Measurements from ENCODE around the gene TMEM176A.
A peak's percentile ranks its signal among the peaks of the same experiment; 100 is the strongest.
"Not testable (repeated sequence)": the region's sequence is repeated elsewhere in the genome, so short reads cannot be mapped to it uniquely, and the experiment has no call there.

Gene TMEM176A, protein sequence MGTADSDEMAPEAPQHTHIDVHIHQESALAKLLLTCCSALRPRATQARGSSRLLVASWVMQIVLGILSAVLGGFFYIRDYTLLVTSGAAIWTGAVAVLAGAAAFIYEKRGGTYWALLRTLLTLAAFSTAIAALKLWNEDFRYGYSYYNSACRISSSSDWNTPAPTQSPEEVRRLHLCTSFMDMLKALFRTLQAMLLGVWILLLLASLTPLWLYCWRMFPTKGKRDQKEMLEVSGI
- total RNA-seq = 0.36 to 9.8 (median 1.1) reads per million in 17 experiments

DNA sequence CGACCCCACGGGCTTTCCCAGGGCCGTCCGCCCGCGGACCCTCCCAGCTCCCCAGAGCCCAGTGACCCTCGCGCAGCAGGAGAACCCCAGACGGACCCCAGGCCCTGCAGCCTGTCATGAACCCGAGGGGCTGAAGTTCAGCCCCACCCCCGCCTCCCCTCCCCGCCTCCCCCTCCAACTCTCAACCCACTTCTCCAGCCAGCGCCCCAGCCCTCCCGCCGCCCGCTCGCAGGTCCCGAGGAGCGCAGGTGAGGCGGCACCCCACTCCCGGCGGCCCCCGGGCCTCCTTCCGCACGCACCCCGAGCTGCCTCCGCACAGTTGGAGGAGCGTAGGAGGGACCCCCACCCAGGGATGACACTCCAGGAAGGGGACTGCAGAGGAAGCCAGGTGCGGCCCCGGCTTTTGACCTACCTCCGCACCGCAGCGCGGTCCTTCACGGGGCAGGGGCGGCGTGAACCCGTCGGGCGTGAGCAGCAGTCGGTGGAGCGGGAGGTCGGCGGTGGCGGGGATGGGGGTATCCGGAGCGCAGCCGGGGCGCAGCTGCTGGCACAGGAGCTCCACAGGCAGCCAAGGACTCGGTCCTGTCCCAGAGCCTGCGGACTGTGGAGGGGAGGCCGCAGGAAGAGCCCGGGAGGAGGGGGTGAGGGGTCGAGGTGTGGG, at the start of gene TMEM176A:
Gene TMEM176A, plus strand, starts transcription at position 189 of the 661 bp plus-strand sequence. CDS start 782 bp downstream, outside the sequence.
- DNase-seq = no peak

DNA sequence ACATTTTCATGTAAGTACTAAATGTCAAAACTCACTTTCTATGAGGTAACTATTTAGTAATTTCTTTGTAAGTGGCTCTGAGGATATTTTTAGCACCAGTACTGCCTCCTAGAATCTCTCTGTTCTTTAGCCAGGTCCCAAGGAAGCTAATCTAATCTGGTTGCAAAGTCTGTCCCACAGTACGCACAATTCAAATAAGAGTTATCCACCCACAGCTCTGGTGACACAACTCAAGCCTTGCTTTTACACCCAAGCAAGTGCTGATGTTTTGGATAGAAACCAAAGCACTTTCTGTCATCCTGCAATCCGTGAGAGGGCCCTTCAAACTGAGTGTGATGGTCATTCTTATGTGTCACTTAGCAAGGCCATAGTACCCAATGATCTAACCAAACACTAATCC, 48.9 kb upstream of the TMEM176A start:
- DNase-seq = no peak

DNA sequence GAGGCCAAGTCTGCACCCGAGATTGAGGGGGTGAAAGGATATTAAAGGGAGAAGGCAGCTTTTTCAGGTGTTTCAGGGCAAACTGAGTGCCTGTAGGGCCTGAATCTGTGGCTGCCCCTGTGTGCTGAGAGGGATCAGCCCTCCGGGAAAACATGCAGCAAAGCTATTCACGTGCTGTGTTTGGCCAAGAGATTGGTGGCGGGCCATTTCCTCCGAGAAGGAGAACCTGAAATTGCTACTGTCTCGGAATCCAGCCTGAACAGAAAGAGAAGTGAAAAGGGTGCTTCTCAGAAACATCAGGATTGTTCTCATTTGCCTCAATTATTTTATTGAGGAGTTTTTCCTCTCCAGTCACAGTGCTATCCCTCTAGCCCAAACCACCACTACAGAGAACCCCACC, 47.3 kb upstream of the TMEM176A start:
- DNase-seq = peak; percentile 41 to 80 (median 70)

DNA sequence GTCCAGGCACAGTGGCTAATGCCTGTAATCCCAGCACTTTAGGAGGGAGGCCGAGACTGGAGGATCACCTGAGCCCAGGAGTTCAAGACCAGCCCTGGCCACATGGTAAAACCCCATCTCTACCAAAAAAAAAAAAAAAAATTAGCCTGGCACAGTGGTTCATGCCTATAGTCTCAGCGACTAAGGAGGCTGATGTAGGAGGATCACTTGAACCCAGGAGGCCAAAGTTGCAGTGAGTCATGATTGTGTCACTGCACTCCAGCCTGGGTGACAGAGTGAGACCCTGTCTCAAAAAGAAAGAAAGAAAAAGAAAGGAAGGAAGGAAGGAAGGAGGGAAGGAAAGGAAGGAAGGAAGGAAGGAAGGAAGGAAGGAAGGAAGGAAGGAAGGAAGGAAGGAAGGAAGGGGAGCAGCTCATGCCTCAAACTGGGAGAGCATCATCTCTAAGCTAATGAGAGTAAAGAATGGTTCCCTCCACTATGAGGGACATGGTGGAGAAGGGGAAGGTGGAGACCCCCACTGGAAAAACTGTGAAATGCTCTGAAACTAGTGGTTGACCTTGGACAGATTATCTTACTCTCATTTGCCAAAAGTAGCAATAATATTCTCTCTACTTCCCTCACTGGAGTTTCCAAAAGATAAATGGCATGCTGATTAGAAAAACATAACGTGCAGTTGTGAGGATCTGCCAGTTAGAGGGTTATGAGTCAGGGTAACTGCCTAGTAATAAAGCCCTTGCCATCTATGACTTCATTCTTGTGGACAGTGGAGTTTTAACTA, 46.6 kb upstream of the TMEM176A start:
- DNase-seq = peak; percentile 29 to 63 (median 48)

DNA sequence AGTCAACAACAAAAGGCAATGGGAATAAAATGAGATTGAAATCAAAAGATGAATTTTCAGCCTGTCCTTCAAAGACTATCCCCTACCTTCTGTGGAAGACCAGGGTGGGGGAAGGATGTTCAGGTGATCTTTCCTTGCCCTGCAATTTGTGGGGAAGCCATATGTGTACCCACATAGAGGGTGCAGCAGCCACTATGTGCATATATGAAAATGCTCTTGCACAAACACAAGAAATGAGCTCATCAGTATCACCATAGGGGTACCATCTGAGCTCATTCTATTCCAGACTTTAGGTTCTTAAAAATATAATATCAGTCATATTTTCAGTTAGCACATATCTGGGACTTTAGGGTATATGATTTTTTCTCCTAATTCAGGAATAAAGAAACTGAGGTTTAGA, 45.6 kb upstream of the TMEM176A start:
- peak in 1 of 4 experiments; percentile 25 for DNase-seq

DNA sequence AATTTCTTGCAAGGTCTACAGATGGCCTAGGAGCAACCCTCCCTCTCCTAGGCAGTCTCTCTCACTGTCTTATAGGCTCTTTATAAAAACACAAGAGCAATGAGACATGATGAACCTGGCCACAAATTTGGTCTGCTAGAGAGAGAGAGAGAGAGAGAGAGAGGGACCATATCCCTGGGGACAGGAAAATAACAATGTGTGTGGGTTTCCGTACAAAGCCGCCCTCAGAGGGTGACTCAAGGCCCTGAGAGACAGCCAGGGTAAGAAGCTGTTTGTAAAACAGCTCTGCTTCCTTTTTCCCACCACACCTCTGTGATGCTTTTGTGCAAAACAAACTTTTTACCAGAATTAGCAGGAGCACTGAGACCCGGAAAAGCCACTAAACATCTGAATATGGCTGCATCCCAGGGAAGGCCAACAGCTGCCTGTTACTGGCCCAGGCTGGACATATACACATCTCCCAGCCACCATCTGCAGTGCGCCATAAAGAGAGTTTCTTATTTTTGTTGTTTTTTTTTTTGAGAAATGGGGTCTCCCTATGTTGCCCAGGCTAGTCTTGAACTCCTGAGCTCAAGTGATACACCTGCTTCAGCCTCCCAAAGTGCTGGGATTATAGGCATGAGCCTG, 45.0 kb upstream of the TMEM176A start:
- DNase-seq = peak; percentile 53 to 79 (median 78)

DNA sequence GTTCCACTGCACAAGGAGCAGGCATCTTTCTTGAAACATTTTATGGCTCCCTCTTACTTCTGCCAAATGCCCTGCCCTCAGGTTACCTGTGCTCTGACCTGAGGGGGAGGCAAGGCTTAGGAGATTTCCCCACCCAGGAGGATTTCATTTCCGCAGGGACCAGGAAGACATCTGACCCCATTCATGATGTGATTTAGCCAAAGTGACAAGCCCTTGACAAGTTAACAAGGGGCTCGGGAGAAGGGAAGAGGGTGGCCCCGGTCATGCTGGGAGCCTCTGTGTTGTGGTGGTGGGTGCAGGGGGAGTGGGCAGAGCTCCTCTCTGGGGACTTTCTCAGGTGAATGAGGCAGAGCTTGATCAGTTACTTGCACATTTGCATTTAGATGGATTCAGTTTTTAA, 44.4 kb upstream of the TMEM176A start:
- DNase-seq = no peak

DNA sequence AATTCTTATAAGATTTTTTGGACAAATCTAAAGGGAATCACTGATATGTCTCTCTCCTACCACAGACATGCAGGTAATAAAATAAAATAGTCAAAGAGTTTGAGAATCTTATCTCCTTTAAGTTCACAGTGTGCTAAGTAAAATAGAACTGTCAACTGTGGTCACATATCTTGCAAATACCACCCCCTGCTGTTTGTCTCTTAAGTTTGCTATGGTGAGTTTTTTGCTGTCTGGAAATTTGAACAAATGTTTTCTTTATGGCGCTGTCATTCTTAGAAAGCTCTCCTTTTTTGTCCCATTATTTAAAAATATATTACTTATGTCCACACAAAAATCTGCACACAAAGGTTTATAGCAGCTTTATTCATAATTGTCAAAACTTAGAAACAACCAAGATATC, 43.7 kb upstream of the TMEM176A start:
- peak; percentile 53 to 80 (median 58) for DNase-seq

DNA sequence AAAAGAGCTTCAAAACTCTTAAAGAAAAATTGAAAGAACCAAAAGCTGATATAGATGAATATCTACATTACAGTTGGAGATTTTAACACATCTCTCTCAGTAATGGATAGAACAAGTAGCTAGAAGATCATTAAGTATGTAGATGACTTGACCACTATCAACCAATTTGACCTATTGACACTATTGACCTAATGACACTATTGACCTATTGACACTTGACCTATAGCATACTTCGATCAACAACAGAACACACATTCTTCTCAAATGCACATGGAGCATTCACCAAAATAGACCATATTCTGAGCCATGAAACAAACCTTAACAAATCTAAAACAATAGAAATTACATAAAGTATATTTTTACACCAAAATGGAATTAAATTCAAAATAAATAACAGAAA, 41.1 kb upstream of the TMEM176A start:
- no peak for DNase-seq

DNA sequence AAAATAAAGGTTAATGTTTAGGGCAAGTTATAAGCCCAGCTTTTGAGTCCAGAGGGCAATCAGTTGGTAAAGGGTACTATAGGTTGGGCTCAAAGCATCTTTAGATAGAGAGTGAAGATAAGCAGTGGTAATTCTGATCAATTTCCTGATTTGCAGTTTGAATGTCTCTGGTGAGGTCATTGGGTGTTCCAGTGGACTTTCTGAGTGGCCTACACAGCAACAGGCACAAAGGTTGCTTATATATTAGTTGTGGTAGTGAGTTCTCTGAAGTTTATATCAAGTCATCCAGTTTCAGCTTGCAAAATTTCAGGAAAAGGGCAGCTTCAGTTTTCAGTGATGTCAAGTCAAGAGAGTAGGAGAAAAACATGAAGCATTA, 34.2 kb upstream of the TMEM176A start:
- DNase-seq = no peak

DNA sequence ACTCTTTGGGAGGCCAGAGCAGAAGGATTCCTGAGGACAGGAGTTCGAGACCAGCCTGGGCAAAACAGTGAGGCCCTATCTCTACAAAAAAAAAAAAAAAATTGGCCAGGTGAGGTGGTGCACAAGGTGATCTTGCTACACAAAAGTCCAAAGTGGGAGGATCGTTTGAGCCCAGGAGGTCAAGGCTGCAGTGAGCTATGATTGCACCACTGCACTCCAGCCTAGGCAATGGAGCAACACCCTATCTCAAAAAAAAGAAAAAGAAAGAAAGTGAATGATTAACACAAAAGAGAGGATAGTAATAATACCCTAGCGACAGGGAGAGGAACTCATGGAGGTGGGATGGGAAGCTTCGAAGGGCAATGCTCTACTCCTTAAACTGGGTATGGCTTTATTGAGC, 30.8 kb upstream of the TMEM176A start:
- DNase-seq = no peak

DNA sequence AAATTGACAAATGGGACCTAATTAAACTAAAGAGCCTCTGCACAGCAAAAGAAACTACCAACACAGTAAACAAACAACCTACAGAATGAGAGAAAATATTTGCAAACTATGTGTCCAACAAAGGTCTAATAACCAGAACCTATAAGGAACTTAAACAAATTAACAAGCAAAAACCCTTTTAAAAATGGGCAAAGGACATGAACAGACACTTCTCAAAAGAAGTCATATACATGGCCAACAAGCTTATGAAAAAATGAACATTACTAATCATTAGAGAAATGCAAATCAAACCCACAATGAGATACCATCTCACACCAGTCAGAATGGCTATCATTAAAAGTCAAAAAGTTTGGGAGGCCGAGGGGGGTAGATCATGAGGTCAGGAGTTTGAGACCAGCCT, 26.4 kb upstream of the TMEM176A start:
- DNase-seq = not testable (repeated sequence)

DNA sequence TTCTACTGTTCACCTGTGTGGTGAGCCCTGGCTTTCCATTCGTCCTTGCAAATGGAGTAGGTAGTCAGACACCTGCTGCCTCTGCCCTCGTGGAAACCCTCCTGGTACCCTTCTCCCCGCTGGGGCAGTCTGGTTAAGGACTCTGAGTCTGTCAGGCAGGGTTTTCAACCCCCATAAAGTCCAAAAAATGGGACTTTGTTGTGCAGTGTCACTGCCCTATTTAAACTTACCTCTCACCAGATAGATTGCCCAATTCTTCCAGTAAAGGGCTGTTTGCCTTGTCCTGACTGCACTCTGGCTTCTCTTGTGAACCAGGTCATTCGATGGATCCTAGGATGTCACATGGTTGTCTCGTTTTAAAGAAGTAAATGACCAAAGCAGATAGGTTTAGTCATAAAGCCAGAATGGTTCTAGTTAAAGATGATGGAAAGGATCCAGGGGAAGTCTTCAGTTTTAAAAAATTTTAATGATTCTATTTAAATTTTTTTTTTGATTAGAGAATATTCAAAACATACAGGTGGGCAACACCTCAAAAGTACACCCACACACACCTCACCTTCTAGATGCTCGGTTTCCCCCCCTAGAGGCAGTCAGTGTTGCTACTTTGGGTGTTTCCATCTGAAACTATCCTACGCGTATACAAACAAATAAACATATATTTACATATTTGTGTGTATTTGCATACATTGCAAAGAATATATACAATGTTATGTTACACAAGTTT, 22.4 kb upstream of the TMEM176A start:
- no peak for DNase-seq

DNA sequence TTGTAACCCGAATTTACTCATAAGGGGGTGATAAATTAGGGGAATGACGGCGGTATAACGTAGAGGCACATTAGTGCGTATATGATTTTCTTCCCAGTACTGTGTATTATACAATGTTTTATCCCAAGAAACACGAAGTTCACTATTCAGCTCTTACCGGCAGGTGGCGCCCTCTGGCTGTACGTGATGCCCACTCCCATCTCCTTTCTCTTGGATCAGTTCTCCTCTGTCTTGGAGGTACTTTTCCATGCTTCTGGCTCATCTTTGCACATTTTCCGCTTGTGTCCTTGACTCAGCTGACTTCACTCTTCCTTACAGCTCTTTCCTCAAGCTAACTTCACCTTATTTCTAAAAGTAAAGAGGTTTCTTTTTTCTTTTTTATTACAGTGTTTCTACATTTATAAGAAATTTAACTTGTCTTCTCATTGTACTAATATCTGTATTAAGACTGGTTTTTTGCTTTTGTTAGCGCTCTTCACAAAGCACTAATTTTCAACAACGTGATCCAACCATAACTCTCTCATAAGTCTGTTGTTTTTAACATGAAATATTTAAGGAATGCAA, 21.7 kb upstream of the TMEM176A start:
- DNase-seq = peak; percentile 84 to 94 (median 92)

DNA sequence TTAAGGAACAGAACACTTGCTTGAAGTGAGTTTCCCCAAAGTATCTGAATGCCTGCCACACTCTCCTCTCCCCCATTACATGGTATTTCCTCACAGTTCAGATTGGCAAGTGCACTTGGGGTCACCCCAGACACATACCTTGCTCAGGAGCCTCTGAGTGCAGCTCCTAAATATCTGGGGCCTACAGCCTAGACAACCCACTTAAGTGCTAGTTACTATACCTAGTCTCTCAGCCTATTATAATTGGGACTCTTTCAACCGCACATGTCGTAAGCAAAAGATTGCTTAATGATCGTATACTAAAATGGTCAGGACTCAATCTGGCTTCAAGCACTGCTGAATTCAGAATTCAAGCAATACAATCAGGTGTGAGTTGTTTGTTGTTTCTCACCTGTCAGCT, 20.3 kb upstream of the TMEM176A start:
- DNase-seq = peak in 2 of 4 experiments; percentile 24 to 39

DNA sequence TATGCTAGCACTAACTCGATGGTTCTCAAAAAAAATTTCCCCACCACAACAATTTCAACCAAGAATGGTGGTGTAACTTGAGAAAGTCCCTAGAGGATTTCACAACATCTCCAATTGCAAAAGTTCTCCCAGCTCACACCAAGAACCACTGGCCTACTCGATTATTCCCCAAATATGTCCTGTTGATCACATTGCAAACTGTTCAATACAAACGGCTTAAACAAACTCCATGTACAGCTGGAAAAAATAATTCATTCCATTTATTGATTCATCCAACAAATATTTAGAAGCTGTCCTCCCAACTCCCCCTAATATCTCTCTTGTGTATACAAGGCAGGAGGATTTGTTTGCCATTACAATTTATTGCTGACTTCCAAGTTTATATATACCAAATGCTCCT, 19.5 kb upstream of the TMEM176A start:
- DNase-seq = peak; percentile 60 to 87 (median 72)

DNA sequence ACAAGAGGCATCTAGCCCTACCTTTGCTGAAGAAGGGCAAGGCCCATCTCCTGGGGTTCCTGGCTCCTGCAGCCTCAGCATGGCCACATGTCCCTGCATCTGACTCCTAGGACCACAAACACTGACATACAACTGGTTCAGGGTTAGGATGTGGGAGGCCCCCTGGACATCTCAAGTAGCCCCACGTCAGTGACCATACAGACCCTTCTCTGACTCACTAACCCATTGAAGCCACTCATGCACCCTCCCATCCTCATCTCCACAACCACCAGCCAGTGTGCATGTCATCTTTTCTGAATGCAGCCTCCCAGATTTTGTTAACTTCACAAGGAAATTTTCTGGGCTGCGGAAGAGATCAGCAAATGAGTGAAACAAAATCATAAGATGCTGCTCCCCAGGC, 18.6 kb upstream of the TMEM176A start:
- DNase-seq = no peak

DNA sequence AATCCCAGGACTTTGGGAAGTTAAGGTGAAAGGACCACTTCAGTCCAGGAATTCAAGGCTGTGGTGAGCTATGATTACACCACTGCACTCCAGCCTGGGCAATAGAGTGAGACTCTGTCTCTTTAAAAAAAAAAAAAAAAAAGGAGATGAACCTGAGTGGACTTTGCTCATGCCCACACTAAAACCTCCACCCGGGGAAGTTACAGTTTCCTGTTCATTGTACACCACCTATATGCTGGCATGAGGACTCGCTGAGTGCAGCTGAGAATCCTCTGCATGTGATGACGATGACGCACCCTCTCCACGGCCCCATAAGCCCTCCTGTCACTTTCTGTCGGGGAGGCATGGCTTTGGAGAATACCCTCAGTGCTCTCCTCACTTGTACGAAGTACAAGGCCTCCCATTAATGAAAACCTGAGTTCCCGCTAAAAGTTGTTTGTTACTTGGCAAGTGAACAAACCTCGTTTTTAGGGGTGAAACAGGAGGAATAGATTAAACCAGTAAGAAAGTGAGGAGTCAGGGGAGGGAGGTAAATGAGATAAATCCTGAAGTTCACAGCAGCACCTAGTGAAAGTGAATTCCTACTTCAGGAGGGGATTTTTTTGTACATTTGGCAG, 16.3 kb upstream of the TMEM176A start:
- DNase-seq = peak; percentile 73 to 88 (median 86)

DNA sequence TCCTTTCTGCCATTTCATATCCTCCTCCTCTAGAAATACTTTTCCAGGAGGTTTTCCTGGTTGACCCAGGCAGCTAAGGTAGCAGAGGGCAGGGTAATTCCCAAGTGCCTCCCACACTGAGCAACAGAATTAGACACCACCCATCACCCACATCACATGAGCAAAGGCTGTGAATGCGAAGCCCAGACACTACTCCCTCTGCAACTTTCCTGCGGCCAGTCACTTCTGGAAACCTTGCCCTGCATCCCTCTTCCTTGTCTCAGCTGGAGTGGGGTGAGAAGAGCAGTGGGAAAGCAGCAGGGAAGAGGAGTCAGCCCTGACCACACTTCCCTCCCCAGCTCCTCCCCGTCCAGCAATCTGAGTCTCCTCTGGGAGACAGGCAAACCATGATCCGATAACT, 15.6 kb upstream of the TMEM176A start:
- peak; percentile 73 to 86 (median 82) for DNase-seq

DNA sequence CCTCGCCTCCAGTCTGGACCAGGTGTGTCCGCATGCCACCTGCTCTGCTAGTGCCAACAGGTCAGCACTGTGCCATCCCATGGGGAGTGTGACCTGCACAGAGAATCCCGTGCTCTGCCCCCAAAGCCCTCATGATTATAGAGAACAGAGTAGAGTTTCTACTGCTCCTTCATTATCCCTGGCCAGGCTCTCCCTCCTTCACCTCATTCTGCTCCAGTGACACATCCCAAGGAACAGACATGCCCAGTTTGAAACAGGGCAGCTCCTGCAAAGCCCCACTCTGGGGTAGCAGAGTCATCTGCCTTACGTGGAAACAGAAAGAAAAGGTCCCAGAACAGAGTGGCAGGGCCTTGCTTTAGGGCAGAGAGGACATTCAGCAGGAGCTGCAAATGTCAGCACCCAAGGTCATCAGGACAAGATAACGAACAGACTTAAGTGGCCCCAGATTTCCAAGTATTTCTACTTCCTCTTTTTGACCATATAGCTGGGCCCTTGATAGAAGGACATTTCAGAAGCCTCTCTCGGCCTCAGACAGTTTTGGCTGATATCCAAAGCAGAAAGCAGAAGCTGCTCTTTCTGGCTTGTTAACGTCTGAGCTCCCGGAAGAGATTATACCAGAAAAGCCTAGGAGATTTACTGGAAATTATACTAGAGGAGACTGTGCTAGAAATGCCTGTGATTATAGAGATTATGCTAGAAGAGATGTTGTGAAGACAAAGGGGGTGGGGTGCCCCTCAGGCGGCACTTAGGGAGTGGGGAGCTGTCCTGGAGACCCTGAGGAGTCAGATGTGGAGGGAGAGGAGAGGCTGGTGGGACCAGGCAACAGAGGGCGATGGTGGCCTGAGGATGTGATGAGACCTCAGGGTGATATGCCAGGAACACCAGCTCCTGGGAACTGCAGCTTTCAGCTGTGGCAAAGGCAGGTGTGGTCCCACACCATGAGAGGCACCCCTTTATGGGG, 13.0 kb upstream of the TMEM176A start:
- DNase-seq = peak; percentile 88 to 98 (median 93)

Measured in suppressor macrophage (primary cell).